ENCODE data around the gene SPRY4.

SPRY4 gene

DNA sequence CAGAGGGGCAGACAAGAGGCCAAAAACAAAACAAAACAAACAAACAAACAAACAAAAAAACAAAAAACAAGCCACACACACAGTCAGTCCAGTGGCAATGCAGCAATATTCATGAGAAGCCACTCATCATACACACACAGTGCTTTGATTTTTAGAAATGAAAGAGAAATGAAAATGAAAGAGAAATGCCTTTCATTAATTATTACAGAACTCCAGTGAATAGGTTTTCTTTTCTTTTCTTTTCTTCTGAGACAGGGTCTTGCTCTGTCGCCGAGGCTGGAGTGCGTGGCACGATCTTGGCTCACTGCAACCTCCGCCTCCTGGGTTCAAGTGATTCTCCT is 36.9 kb downstream of the SPRY4 start:
- Histone ChIP-seq H3K4me1 (ENCODE audit: control insufficient read depth, insufficient read depth, low read depth, low read length) (peaks cover 18% of the 10 kb centered on the region), H3K4me2 (ENCODE audit: low read length, poor library complexity, severe bottlenecking) (no peak overlapping the region), H2BK5ac (ENCODE audit: low read depth, low read length, poor library complexity, severe bottlenecking) (no peak overlapping the region), H3K79me1 (replicated peaks; ENCODE audit: low read length, poor library complexity, severe bottlenecking) (peaks cover 15% of the 10 kb centered on the region), H3K4ac (ENCODE audit: low read depth in 1 of 2, low read length in 2 of 2) (no peak overlapping the region), H4K91ac (ENCODE audit: low read length) (no peak overlapping the region), H2BK120ac (ENCODE audit: low read depth, low read length) (no peak overlapping the region), H2BK12ac (ENCODE audit: low read length in 2 of 2) (no peak overlapping the region), H3K9me3 (ENCODE audit: control insufficient read depth, low read length) (no peaks in the 10 kb centered on the region), H2AFZ (ENCODE audit: low read depth, low read length) (no peak overlapping the region), H3K36me3 (ENCODE audit: control insufficient read depth in 1 of 2, insufficient read depth in 2 of 2, low read depth in 1 of 2, low read length in 2 of 2) (peaks cover 0 to 41% of the 10 kb centered on the region in 2 experiments), H2BK15ac (ENCODE audit: low read depth, poor library complexity, severe bottlenecking) (no peak overlapping the region), H3K18ac (ENCODE audit: low read depth in 1 of 2, low read length in 2 of 2) (no peak overlapping the region), H3K14ac (ENCODE audit: low read length in 2 of 2) (no peak overlapping the region), H4K8ac (ENCODE audit: low read length) (no peak overlapping the region), H3K4me3 (ENCODE audit: insufficient read depth in 1 of 2, low read depth in 1 of 2, low read length in 2 of 2) (peak overlapping the region in 1 of 2 experiments; percentile 44), H3K27ac (ENCODE audit: low read length, poor library complexity, severe bottlenecking) (peak overlapping the region; percentile 82), H3K9ac (ENCODE audit: low read length) (peak overlapping the region; percentile 43), H3K23ac (ENCODE audit: low read length in 2 of 2) (no peak overlapping the region), H3K27me3 (ENCODE audit: control insufficient read depth in 1 of 2, insufficient read depth in 1 of 2, low read length in 2 of 2) (no peaks in the 10 kb centered on the region), H2AK5ac (ENCODE audit: low read length, severe bottlenecking) (no peak overlapping the region)
- no peak for DNase-seq
- 97% methylated on average over 5 of the region's 5 CpGs for WGBS

DNA sequence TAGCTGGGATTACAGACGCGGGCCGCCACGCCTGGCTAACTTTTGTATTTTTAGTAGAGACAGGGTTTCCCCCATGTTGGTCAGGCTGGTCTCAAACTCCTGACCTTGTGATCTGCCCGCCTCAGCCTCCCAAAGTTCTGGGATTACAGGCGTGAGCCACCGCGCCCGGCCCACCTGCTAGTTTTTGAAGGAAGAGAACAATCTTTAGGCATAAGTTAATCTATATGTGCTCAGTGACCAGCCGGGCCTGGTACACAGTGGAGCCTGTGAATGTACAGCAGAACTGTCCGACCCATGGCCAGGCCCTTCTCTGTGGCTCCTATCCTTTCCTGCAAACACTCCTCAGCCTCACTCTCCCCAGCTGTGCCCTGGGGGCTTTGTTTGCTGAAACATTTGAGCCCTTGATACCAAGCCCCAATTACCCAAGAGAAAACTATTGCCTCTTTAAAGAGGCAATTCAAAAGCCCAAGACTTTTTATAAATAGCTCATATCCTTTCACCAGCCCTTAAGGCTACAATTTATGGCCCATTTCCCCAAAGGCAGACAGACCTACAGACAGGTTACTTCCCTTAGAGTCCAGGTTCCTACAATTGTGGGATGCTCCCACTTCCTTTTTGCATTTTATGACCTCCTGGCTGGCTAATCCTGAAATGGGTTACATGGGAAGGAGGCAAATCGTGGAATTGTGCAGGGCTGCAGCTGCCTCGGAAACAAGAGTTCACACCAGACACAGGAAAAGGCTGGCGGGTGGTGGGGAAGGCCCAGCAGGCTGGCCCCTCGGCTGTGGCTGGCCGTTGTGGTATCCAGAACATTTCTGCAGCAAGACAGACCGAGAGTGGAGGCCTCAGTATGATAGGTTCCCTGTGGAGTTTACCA is 37.5 kb downstream of the SPRY4 start:
- H3K4ac ChIP-seq (ENCODE audit: low read depth in 1 of 2, low read length in 2 of 2): peak overlapping the region in 1 of 2 experiments; percentile 13
- peaks cover 18% of the 10 kb centered on the region for H3K4me1 ChIP-seq (ENCODE audit: control insufficient read depth, insufficient read depth, low read depth, low read length)
- peak overlapping the region in 1 of 2 experiments; percentile 44 for H2BK12ac ChIP-seq (ENCODE audit: low read length in 2 of 2)
- H4K91ac ChIP-seq (ENCODE audit: low read length): no peak overlapping the region
- H2BK15ac ChIP-seq (ENCODE audit: low read depth, poor library complexity, severe bottlenecking): peak overlapping the region; percentile 2
- H3K23ac ChIP-seq (ENCODE audit: low read length in 2 of 2): no peak overlapping the region
- H3K14ac ChIP-seq (ENCODE audit: low read length in 2 of 2): no peak overlapping the region
- peak overlapping the region; percentile 82 for H3K27ac ChIP-seq (ENCODE audit: low read length, poor library complexity, severe bottlenecking)
- H3K9ac ChIP-seq (ENCODE audit: low read length): peak overlapping the region; percentile 43
- peaks cover 15% of the 10 kb centered on the region for H3K79me1 ChIP-seq (replicated peaks; ENCODE audit: low read length, poor library complexity, severe bottlenecking)
- no peak overlapping the region for H4K8ac ChIP-seq (ENCODE audit: low read length)
- no peak overlapping the region for H2BK120ac ChIP-seq (ENCODE audit: low read depth, low read length)
- no peaks in the 10 kb centered on the region for H3K27me3 ChIP-seq (ENCODE audit: control insufficient read depth in 1 of 2, insufficient read depth in 1 of 2, low read length in 2 of 2)
- H2AK5ac ChIP-seq (ENCODE audit: low read length, severe bottlenecking): no peak overlapping the region
- peak; percentile 63 for DNase-seq
- peaks cover 0 to 36% of the 10 kb centered on the region in 2 experiments for H3K36me3 ChIP-seq (ENCODE audit: control insufficient read depth in 1 of 2, insufficient read depth in 2 of 2, low read depth in 1 of 2, low read length in 2 of 2)
- H3K4me2 ChIP-seq (ENCODE audit: low read length, poor library complexity, severe bottlenecking): no peak overlapping the region
- H3K9me3 ChIP-seq (ENCODE audit: control insufficient read depth, low read length): no peaks in the 10 kb centered on the region
- no peak overlapping the region for H2BK5ac ChIP-seq (ENCODE audit: low read depth, low read length, poor library complexity, severe bottlenecking)
- WGBS: 62% methylated on average over 17 of the region's 17 CpGs
- H2AFZ ChIP-seq (ENCODE audit: low read depth, low read length): no peak overlapping the region
- peak overlapping the region in 1 of 2 experiments; percentile 28 for H3K18ac ChIP-seq (ENCODE audit: low read depth in 1 of 2, low read length in 2 of 2)
- H3K4me3 ChIP-seq (ENCODE audit: insufficient read depth in 1 of 2, low read depth in 1 of 2, low read length in 2 of 2): peak overlapping the region in 1 of 2 experiments; percentile 44

DNA sequence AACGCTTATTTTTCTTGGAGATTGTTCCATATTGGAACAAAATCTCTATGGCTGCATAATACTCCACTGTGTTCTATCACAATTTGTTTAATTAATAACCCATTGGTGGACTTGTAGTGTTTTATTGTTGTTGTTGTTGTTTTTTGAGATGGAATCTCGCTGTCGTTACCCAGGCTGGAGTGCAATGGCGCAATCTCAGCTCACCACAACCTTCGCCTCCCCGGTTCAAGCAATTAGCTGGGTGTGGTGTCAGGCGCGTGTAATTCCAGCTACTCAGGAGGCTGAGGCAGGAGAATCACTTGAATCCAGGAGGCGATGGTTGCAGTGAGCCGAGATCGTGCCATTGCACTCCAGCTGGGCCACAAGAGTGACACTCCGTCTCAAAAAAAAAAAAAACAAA is 38.7 kb downstream of the SPRY4 start:
- Histone ChIP-seq H3K4me1 (ENCODE audit: control insufficient read depth, insufficient read depth, low read depth, low read length) (peaks cover 21% of the 10 kb centered on the region), H3K9me3 (ENCODE audit: control insufficient read depth, low read length) (no peaks in the 10 kb centered on the region), H2BK5ac (ENCODE audit: low read depth, low read length, poor library complexity, severe bottlenecking) (no peak overlapping the region), H2BK120ac (ENCODE audit: low read depth, low read length) (no peak overlapping the region), H3K23ac (ENCODE audit: low read length in 2 of 2) (no peak overlapping the region), H3K27ac (ENCODE audit: low read length, poor library complexity, severe bottlenecking) (no peak overlapping the region), H4K8ac (ENCODE audit: low read length) (no peak overlapping the region), H3K9ac (ENCODE audit: low read length) (no peak overlapping the region), H3K4ac (ENCODE audit: low read depth in 1 of 2, low read length in 2 of 2) (no peak overlapping the region), H3K79me1 (replicated peaks; ENCODE audit: low read length, poor library complexity, severe bottlenecking) (peaks cover 11% of the 10 kb centered on the region), H2BK12ac (ENCODE audit: low read length in 2 of 2) (no peak overlapping the region), H3K14ac (ENCODE audit: low read length in 2 of 2) (no peak overlapping the region), H3K4me2 (ENCODE audit: low read length, poor library complexity, severe bottlenecking) (no peak overlapping the region), H3K36me3 (ENCODE audit: control insufficient read depth in 1 of 2, insufficient read depth in 2 of 2, low read depth in 1 of 2, low read length in 2 of 2) (peaks cover 0 to 28% of the 10 kb centered on the region in 2 experiments), H3K27me3 (ENCODE audit: control insufficient read depth in 1 of 2, insufficient read depth in 1 of 2, low read length in 2 of 2) (no peaks in the 10 kb centered on the region), H3K4me3 (ENCODE audit: insufficient read depth in 1 of 2, low read depth in 1 of 2, low read length in 2 of 2) (no peak overlapping the region), H4K91ac (ENCODE audit: low read length) (no peak overlapping the region), H3K18ac (ENCODE audit: low read depth in 1 of 2, low read length in 2 of 2) (peak overlapping the region in 1 of 2 experiments; percentile 13), H2BK15ac (ENCODE audit: low read depth, poor library complexity, severe bottlenecking) (no peak overlapping the region), H2AFZ (ENCODE audit: low read depth, low read length) (no peak overlapping the region), H2AK5ac (ENCODE audit: low read length, severe bottlenecking) (no peak overlapping the region)
- no peak for DNase-seq
- 94% methylated on average over 11 of the region's 12 CpGs for WGBS

DNA sequence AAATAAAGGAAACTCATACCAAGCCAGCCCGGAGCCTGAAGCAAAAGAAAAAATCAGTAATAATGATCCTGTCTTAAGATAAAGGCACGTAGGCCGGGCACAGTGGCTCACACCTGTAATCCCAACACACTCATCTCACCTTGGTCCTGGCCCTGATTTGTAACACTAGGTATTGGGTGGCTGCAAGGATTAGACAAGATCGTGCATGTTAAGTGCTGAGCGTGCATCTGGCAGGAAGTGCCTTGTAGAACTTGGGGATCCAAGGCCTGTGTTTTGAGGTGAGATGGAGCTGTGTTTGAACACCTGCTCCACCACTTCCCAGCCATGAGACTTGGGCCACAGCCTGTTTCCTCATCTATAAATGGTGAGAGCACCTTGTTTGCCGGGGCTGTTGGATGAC is 41.5 kb downstream of the SPRY4 start:
- Histone ChIP-seq H3K79me1 (replicated peaks; ENCODE audit: low read length, poor library complexity, severe bottlenecking) (peaks cover 15% of the 10 kb centered on the region), H3K9ac (ENCODE audit: low read length) (no peak overlapping the region), H3K14ac (ENCODE audit: low read length in 2 of 2) (no peak overlapping the region), H3K4me3 (ENCODE audit: insufficient read depth in 1 of 2, low read depth in 1 of 2, low read length in 2 of 2) (no peak overlapping the region), H4K91ac (ENCODE audit: low read length) (no peak overlapping the region), H2BK15ac (ENCODE audit: low read depth, poor library complexity, severe bottlenecking) (no peak overlapping the region), H3K23ac (ENCODE audit: low read length in 2 of 2) (no peak overlapping the region), H2BK120ac (ENCODE audit: low read depth, low read length) (no peak overlapping the region), H3K27me3 (ENCODE audit: control insufficient read depth in 1 of 2, insufficient read depth in 1 of 2, low read length in 2 of 2) (no peaks in the 10 kb centered on the region), H3K27ac (ENCODE audit: low read length, poor library complexity, severe bottlenecking) (no peak overlapping the region), H2AFZ (ENCODE audit: low read depth, low read length) (no peak overlapping the region), H3K36me3 (ENCODE audit: control insufficient read depth in 1 of 2, insufficient read depth in 2 of 2, low read depth in 1 of 2, low read length in 2 of 2) (peaks cover 0 to 9% of the 10 kb centered on the region in 2 experiments), H3K4me2 (ENCODE audit: low read length, poor library complexity, severe bottlenecking) (no peak overlapping the region), H3K4ac (ENCODE audit: low read depth in 1 of 2, low read length in 2 of 2) (no peak overlapping the region), H2BK5ac (ENCODE audit: low read depth, low read length, poor library complexity, severe bottlenecking) (no peak overlapping the region), H2AK5ac (ENCODE audit: low read length, severe bottlenecking) (no peak overlapping the region), H3K4me1 (ENCODE audit: control insufficient read depth, insufficient read depth, low read depth, low read length) (peaks cover 38% of the 10 kb centered on the region), H2BK12ac (ENCODE audit: low read length in 2 of 2) (no peak overlapping the region), H4K8ac (ENCODE audit: low read length) (no peak overlapping the region), H3K18ac (ENCODE audit: low read depth in 1 of 2, low read length in 2 of 2) (no peak overlapping the region), H3K9me3 (ENCODE audit: control insufficient read depth, low read length) (no peaks in the 10 kb centered on the region)
- no peak for DNase-seq
- WGBS: 96% methylated on average over 6 of the region's 6 CpGs
